ENCODE measurements around the gene UBXN10.

DNA sequence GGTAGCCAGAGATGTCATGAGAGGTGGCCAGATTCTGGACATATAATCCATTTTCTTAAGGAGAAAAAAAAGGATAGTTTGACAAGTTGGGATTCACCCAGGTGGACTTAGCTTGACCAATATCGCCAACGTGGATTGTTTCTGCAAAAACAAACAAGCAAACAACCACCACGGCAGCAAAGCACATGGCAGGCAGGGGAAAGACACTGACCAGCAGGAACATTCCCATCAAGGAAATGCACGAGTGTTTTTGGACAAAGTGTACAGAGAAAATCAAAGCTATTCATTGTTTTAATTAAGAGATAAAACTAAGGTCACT lies 9.5 kb downstream of the UBXN10 start:
- TF ChIP-seq EZH2 (IDR thresholded peaks at IDR 0.05) (no peak), POLR2AphosphoS5 (IDR thresholded peaks at IDR 0.05; ENCODE audit: borderline replicate concordance, low read depth, low read length) (no peak), FOXP2 (optimal IDR thresholded peaks at IDR 0.05; ENCODE audit: control extremely low read depth, extremely low read length, insufficient read depth) (no peak)

All from SK-N-MC (cell line).